NB4 (cell line): ENCODE data around the gene SEC61A2.

Experiments
- DNase-seq: peaks from one replicate; pipeline ENCODE4 v3.0.0; 2010; ENCODE audit warnings: low read depth
- H3K4me3 ChIP-seq: one replicate; pipeline ENCODE4 v1.5.1; 2011; ENCODE audit warnings: mild to moderate bottlenecking, low read depth, low read length, moderate library complexity
- MYC ChIP-seq: IDR thresholded peaks from 2 replicates; pipeline ENCODE4 v1.6.1; 2011; ENCODE audit warnings: low read depth, low read length
- POLR2A ChIP-seq: IDR thresholded peaks from 2 replicates; pipeline ENCODE4 v1.6.1; 2011; ENCODE audit warnings: mild to moderate bottlenecking; ENCODE audit not compliant: insufficient read length; ENCODE audit errors: extremely low read depth
- TF ChIP-seq, protein P1 (sequence below): IDR thresholded peaks from 2 replicates; pipeline ENCODE4 v1.6.1; 2011; ENCODE audit warnings: low read depth, low read length
- TF ChIP-seq, protein P2 (sequence below): IDR thresholded peaks from one replicate; pipeline ENCODE4 v1.5.1; 2012; ENCODE audit warnings: low read depth, low read length

SEC61A2 gene

DNA sequence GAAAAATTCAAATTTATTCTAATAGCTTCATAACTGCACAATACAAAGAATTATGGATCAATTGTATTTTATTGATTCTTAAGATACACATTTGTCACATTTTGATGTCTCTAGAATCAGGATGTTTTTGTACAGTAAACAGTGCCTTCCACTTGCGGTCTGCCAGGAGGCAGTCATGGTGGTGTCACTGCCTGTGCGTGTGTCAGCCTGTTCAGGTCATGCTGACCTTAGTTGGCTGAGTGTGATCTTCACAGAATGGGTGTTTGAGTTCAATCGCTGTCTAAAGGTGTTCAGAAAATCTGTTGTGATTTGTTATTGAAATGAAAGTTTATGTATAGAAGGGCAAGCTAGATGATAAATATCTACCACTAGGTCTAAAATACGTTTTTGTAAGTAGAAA lies 20.7 kb downstream of the SEC61A2 start:
- TF ChIP-seq, protein P1, sequence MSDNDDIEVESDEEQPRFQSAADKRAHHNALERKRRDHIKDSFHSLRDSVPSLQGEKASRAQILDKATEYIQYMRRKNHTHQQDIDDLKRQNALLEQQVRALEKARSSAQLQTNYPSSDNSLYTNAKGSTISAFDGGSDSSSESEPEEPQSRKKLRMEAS: no peak
- no peak for TF ChIP-seq MYC
- TF ChIP-seq, protein P2, sequence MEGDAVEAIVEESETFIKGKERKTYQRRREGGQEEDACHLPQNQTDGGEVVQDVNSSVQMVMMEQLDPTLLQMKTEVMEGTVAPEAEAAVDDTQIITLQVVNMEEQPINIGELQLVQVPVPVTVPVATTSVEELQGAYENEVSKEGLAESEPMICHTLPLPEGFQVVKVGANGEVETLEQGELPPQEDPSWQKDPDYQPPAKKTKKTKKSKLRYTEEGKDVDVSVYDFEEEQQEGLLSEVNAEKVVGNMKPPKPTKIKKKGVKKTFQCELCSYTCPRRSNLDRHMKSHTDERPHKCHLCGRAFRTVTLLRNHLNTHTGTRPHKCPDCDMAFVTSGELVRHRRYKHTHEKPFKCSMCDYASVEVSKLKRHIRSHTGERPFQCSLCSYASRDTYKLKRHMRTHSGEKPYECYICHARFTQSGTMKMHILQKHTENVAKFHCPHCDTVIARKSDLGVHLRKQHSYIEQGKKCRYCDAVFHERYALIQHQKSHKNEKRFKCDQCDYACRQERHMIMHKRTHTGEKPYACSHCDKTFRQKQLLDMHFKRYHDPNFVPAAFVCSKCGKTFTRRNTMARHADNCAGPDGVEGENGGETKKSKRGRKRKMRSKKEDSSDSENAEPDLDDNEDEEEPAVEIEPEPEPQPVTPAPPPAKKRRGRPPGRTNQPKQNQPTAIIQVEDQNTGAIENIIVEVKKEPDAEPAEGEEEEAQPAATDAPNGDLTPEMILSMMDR: no peak
- TF ChIP-seq POLR2A: no peak
- no peak overlapping the region for H3K4me3 ChIP-seq
- no peak for DNase-seq

DNA sequence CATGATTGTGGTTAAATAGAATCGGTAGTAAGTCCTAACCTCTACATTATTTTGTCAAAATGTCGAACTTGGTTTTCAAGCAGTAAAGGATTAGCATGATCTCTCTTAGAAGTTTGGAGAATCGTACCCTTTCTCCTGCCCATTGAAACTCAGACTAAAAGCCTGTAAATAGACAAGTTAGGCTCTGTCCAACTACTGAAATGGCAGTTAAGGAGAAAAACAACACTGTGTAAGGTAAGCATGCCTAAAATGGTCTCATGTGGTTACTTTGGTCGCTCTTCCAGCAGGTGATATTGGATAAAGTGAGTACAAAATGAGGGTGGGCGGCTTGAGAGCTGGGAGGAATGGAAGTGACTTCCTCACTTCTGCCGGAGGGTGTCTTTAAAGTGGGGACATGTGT lies 25.0 kb downstream of the SEC61A2 start:
- no peak for TF ChIP-seq POLR2A
- no peak for TF ChIP-seq MYC
- TF ChIP-seq, protein P1: no peak
- TF ChIP-seq, protein P2: no peak
- no peak overlapping the region for H3K4me3 ChIP-seq
- DNase-seq: no peak

DNA sequence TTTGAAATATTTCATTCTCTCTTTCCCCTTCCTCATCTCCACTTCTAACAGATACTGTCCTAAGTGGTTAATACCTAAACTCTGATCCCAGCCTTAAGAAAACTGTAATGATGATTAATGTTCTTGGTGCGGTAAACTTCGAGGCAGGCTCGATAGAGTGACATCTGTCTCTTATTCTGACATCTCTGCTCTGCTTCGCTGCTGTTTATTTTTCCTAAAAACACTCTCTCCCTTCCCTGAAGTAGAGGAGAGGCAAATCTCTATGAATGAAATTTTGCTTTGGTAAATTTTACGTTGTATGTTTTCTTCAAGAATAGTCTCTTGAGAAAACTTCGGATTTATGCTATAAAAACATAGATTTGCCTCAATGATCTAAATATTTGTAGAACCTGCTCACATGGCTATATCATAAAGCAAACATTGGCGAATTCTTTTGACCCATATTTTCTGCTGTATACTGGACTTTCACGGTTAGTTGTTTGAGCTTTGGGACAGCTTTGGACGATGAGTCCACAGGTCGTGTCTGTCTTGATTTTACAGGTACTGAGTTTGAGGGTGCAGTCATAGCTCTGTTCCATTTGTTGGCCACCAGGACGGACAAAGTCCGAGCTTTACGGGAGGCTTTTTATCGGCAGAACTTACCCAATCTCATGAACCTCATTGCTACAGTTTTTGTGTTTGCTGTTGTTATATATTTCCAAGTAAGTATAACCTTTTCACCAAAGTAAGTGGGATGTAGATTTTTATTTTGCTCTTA lies 27.1 kb downstream of the SEC61A2 start:
- H3K4me3 ChIP-seq: no peak overlapping the region
- DNase-seq: no peak
- TF ChIP-seq POLR2A (no peak), MYC (no peak)
- TF ChIP-seq, protein P1: no peak
- TF ChIP-seq, protein P2: no peak

DNA sequence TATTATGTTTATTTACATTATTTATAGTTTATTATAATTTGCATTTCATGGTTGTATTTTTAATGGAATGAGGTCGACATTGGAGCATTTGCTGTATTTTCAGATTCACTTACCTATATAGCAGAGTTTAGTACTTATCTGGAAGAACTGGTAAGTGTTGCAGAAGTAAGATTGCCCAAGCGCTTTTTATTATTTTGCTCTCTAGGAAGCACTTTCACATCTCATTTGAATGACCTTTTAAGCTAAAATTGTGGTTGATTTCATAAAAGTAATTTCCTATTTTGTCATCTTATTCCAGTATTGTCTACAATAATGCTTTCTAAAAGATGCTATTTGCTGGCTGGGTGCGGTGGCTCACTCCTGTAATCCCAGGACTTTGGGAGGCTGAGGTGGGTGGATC lies 28.6 kb downstream of the SEC61A2 start:
- peak; percentile 5 for DNase-seq
- TF ChIP-seq MYC (no peak), POLR2A (no peak)
- TF ChIP-seq, protein P1: no peak
- TF ChIP-seq, protein P2: no peak
- no peak overlapping the region for H3K4me3 ChIP-seq

DNA sequence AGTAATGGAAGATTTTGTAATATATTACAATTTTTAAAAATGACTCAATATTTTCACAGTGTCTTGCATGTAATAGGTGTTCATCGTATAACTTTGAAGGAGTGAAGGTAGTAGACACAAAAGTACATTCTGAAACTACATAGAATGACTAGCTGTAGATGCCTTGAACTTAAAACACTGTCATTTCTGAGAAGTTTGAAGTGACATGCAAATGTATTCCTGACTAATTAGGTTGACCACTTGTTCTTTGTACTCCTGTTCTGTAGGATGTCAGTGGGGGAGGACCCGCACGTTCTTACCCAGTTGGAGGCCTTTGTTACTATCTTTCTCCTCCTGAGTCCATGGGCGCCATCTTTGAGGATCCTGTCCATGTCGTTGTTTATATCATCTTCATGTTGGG lies 31.2 kb downstream of the SEC61A2 start:
- DNase-seq: no peak
- H3K4me3 ChIP-seq: no peak overlapping the region
- TF ChIP-seq, protein P2: no peak
- TF ChIP-seq MYC (no peak), POLR2A (no peak)
- TF ChIP-seq, protein P1: no peak
